Effector memory CD8-positive, alpha-beta T cell (primary cell): Measurements from ENCODE around the gene CFAP65.
A peak's percentile ranks its signal among the peaks of the same experiment; 100 is the strongest.

Experiments
- ATAC-seq: fragments of 150-1000 bp; cut with Tn5 transposase; replicated peaks from 2 replicates; pipeline ENCODE4 v1.10.0; 2021; ENCODE audit warnings: mild to moderate bottlenecking, moderate library complexity
- DNase-seq, 3 experiments: peaks; one replicate each; pipeline ENCODE4 v3.0.0; 2021
- H3K27ac Mint-ChIP-seq, 2 donors: one replicate each; pipeline ENCODE4 v1.8.0; 2022; ENCODE audit warnings: mild to moderate bottlenecking in 2 of 2, mixed read lengths in 2 of 2, moderate library complexity in 2 of 2
- H3K27me3 Mint-ChIP-seq, 2 donors: one replicate each; pipeline ENCODE4 v1.8.0; 2022; ENCODE audit warnings: mixed read lengths in 2 of 2
- H3K36me3 Mint-ChIP-seq: one replicate; pipeline ENCODE4 v1.8.0; 2022; ENCODE audit warnings: mild to moderate bottlenecking, moderate library complexity, mixed read lengths; ENCODE audit not compliant: insufficient read depth
- H3K4me1 Mint-ChIP-seq, 2 donors: one replicate each; pipeline ENCODE4 v1.8.0; 2022; ENCODE audit warnings: low read depth in 2 of 2, mixed read lengths in 2 of 2
- H3K4me3 Mint-ChIP-seq, 2 donors: one replicate each; pipeline ENCODE4 v1.8.0; 2022; ENCODE audit warnings: mild to moderate bottlenecking in 2 of 2, mixed read lengths in 2 of 2, moderate library complexity in 2 of 2
- H3K9me3 Mint-ChIP-seq, 2 donors: one replicate each; pipeline ENCODE4 v1.8.0; 2022; ENCODE audit warnings: mixed read lengths in 2 of 2

The CFAP65 gene

DNA sequence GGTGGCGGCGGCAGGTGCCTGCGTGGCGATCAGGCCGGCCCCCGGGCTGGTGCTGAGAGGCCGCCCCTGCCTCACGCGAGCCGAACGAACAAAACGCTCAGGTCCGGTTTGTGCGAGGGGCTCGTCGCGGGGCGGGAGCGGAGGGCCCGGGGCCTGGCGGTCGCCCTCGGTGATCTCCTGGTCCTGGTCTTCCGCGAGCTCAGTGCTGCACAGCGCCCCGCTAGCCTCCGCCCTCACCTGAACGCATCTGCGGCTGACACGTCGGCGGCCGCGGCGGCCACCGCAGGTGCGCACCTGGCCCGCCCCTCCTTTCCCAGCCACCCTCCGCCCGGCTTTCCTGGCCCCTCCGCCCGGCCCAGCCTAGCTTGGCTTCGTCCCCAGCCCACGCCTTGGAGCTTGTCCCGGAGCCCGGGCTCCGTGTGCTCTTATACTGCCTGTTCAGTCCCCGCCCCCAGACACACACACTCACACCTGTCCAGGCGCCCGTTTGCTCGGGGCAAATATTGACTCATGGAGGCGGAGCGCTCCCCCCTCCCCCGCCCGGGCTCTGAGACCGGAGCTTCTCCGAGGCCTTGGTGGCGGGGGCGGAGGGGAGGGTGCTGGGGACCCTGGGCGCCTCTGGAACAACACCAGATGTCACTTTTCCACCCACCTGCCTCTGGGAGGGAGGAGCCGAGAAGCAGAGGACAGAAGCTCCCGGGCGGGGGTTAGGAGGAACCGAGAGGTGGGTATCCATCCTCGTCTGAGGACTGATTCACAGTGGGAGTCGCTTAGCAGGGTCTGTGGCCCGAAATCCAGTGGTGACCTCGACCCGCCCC is 39.5 kb downstream of the CFAP65 start:
- Mint-ChIP-seq H3K36me3 (peaks cover 3% of the 10 kb centered on the region), H3K4me3 (peak overlapping the region; percentile 70 to 72), H3K27ac (no peak overlapping the region), H3K27me3 (peaks cover 79 to 95% of the 10 kb centered on the region in 2 donors), H3K9me3 (no peaks in the 10 kb centered on the region), H3K4me1 (peaks cover 4 to 12% of the 10 kb centered on the region in 2 donors)
- ATAC-seq (peak; percentile 26), DNase-seq (no peak)

- Mint-ChIP-seq H3K4me1 (peaks cover 4 to 12% of the 10 kb centered on the region in 2 donors), H3K36me3 (peaks cover 3% of the 10 kb centered on the region), H3K27ac (no peak overlapping the region), H3K27me3 (peaks cover 80 to 95% of the 10 kb centered on the region in 2 donors), H3K9me3 (no peaks in the 10 kb centered on the region), H3K4me3 (peak overlapping the region; percentile 15 to 20)
- DNase-seq = no peak
- ATAC-seq = no peak
Observed at GRCh38 chr2:219001100-219001576, 40.2 kb downstream of the CFAP65 start.

- no peak for ATAC-seq
- Mint-ChIP-seq H3K36me3 (peaks cover 3% of the 10 kb centered on the region), H3K27ac (no peak overlapping the region), H3K27me3 (peaks cover 81 to 95% of the 10 kb centered on the region in 2 donors), H3K4me1 (peaks cover 4 to 13% of the 10 kb centered on the region in 2 donors), H3K9me3 (no peaks in the 10 kb centered on the region), H3K4me3 (peak overlapping the region; percentile 15 to 20)
- no peak for DNase-seq
Observed at GRCh38 chr2:219000569-219000960, 40.8 kb downstream of the CFAP65 start.

DNA sequence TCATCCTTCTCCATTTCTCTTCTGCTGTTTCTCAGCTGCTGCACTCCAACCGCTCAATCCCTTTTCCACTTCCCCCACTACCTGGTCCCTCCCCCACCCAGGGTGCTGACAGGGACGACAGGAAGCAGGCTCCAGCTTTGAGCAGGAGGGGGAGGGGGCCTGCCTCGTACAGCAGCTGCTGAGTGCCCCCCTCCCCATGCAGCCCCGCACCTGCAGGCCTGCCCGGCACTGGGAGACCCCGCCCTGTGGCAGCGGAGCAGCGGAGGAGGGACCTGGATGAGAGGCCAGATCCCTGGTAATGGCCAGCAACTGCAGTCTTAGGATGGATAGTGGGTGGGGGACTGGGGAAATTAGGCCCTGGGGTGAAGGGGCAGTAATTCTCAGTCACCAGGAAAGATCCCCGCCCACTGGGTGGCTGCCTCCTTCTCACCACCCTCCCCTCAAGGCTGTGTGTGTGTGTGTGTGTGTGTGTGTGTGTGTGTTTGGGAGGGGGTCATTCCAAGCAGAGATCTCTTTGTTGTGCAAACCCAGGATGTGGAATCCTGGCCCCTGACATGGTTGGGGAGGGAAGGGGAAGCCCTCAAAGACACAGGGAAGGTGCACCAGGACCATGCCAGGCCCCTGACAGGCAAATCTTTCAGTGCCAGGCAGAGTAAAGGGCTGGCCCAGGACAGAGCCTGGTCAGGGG is 41.3 kb downstream of the CFAP65 start:
- H3K27ac Mint-ChIP-seq = no peak overlapping the region
- peaks cover 4 to 16% of the 10 kb centered on the region in 2 donors for H3K4me1 Mint-ChIP-seq
- H3K27me3 Mint-ChIP-seq = peaks cover 81 to 95% of the 10 kb centered on the region in 2 donors
- H3K36me3 Mint-ChIP-seq = peaks cover 3% of the 10 kb centered on the region
- DNase-seq (no peak), ATAC-seq (no peak)
- no peaks in the 10 kb centered on the region for H3K9me3 Mint-ChIP-seq
- H3K4me3 Mint-ChIP-seq = no peak overlapping the region

DNA sequence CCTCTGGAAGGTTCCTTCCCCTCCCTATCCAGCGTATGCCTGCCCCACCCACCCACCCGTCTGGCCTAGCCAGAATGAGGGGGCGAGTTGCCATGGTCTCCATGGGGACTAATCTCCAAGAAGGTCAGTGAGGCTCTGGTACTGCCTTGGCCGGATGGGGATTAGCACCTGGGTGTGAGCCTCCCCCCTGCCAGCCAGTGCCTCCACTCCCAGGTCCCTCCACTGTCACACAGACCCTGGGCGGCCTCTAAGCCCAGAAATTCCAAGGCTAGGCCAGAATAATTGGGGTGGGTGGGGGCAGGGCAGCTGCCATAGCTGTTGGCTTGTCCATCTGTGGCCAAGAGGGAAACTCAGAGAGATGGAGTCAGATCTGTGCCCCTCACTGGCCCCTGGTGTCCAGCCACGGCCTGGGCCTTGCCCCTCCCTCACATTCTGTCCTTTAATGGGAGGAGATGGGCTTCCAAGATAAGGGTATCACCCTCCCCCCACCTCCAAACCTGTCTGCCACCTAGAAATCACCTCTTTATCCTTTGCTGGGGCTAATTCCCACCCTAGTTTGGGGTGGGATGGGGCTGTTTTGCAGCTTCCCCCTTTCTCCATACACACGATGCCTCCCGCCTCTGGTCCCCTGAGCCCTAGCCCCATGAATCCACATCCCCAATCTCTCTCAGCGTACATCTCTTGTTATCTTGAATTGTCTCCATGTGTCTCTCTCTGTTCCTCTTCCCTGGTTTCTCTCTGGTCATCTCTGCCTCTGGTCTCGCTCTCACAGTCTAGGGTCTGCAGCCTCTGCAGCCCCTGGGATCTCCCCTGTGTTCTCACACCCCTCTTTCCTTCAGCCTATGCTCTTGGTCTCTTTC is 42.1 kb downstream of the CFAP65 start:
- H3K27ac Mint-ChIP-seq = no peak overlapping the region
- peaks cover 3% of the 10 kb centered on the region for H3K36me3 Mint-ChIP-seq
- H3K9me3 Mint-ChIP-seq = no peaks in the 10 kb centered on the region
- no peak overlapping the region for H3K4me3 Mint-ChIP-seq
- ATAC-seq = no peak
- no peak for DNase-seq
- H3K27me3 Mint-ChIP-seq = peaks cover 79 to 95% of the 10 kb centered on the region in 2 donors
- peaks cover 5 to 16% of the 10 kb centered on the region in 2 donors for H3K4me1 Mint-ChIP-seq

DNA sequence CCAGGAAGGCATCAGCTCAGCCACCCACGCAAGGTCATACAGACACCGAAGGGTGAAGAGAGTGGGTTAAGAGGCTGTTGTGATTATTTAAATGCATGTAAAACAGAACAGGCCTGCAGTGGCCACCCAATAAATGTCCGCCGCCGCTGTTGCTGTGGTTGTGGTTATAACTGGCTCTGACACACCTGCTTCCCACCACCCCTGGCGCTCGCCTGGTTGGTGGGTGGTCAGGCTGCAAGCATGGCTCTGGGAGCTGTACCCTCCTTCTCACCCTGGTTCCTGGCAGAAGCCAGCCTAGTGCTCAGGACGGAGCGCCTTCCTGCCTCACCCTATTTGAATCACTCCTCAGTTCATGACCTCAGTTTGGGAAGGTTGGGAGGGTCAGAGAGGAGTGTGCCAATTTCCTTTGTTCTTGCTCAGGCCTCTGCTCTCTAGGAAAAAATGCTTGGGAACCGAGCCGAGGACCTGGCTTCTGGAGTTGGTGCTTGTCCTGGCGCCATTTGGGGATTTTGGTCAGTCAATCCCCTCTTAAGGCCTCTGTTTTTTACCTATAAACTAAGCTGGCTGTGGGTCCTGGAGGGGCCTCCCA is 42.8 kb downstream of the CFAP65 start:
- ATAC-seq = no peak
- Mint-ChIP-seq H3K9me3 (no peaks in the 10 kb centered on the region), H3K4me1 (peaks cover 8 to 16% of the 10 kb centered on the region in 2 donors), H3K27ac (no peak overlapping the region), H3K4me3 (no peak overlapping the region), H3K36me3 (no peaks in the 10 kb centered on the region), H3K27me3 (peaks cover 76 to 95% of the 10 kb centered on the region in 2 donors)
- no peak for DNase-seq

GRCh38 chr2:218997731-218998130 is 43.6 kb downstream of the CFAP65 start:
- DNase-seq (no peak), ATAC-seq (no peak)
- Mint-ChIP-seq H3K9me3 (no peaks in the 10 kb centered on the region), H3K4me3 (no peak overlapping the region), H3K27ac (no peak overlapping the region), H3K27me3 (peaks cover 68 to 93% of the 10 kb centered on the region in 2 donors), H3K4me1 (peaks cover 7 to 12% of the 10 kb centered on the region in 2 donors), H3K36me3 (no peaks in the 10 kb centered on the region)

- H3K4me3 Mint-ChIP-seq = no peak overlapping the region
Observed at GRCh38 chr2:218996937-218997336, 44.4 kb downstream of the CFAP65 start.

DNA sequence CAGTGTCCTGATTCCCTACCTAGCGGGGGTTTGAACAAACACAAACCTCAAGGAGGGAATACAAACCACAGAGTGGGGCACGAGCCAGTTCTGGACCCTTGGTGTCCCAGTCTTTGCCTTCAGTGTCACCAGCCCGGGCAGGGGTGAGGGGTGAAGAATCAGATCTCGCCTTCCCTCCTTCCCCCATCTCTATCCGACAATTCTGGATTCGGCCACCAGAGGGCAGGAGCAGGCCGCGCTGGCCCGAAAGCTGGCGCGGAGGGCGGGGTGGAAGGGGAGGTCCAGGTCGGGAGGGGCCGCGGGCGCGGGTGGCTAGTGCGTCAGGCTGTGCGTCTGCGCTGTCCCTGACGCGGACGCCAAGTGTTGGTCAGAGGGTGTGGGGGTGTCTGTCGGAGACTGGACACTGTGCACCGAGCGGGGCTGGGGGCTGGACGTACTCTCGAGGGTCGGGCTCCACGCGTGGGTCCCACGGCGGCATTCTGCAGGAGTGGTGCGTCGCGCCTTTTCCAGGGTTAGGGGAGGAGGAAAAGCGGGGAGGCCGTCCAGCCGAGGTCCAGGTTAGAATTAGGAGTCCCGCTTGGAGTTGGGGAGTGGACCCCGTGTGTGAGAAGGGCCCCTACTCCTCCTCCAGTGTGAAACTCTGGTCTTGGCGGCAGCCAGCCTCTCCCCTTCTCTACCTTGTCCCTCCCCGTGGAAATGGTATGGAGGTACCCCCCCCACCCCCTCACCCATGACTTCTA is 45.2 kb downstream of the CFAP65 start:
- peaks cover 7 to 9% of the 10 kb centered on the region in 2 donors for H3K4me1 Mint-ChIP-seq
- ATAC-seq (peak; percentile 74), DNase-seq (peak; percentile 78 to 80 (median 80))
- H3K36me3 Mint-ChIP-seq = no peaks in the 10 kb centered on the region
- H3K9me3 Mint-ChIP-seq = no peaks in the 10 kb centered on the region
- no peak overlapping the region for H3K27ac Mint-ChIP-seq
- peaks cover 75 to 97% of the 10 kb centered on the region in 2 donors for H3K27me3 Mint-ChIP-seq
- H3K4me3 Mint-ChIP-seq = peak overlapping the region; percentile 19

More at GRCh38 chr2:218996937-218997336, 44.4 kb downstream of the CFAP65 start:
- DNase-seq = no peak
- ATAC-seq = no peak
- Mint-ChIP-seq H3K27me3 (peaks cover 68 to 93% of the 10 kb centered on the region in 2 donors), H3K4me1 (peaks cover 4 to 7% of the 10 kb centered on the region in 2 donors), H3K27ac (no peak overlapping the region), H3K36me3 (no peaks in the 10 kb centered on the region), H3K9me3 (no peaks in the 10 kb centered on the region)

DNA sequence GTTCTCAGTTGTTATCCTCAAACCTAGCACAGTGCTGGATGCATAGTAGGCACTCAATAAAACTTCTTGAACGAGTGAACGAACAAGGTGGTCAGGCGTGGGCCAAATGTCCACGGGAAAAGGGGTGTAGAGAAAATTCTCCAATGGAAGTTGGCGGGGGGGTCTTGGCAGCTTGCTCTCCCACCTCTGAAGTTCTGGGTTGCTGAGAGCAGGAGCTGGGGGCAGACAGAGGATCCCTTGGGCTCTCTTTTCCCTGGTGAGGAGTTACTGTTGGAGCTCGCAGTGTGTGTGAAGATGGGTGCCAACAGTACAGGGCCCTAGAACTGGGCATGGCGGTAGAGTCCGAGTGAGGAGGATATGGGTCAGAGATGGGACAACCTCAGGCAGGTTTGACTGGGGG is 45.8 kb downstream of the CFAP65 start:
- no peak for ATAC-seq
- DNase-seq = no peak
- Mint-ChIP-seq H3K27me3 (peaks cover 75 to 98% of the 10 kb centered on the region in 2 donors), H3K36me3 (no peaks in the 10 kb centered on the region), H3K27ac (no peak overlapping the region), H3K9me3 (no peaks in the 10 kb centered on the region), H3K4me3 (peak overlapping the region in 1 of 2 donors; percentile 19), H3K4me1 (peaks cover 9% of the 10 kb centered on the region in 2 donors)

GRCh38 chr2:218993345-218994315 is 47.7 kb downstream of the CFAP65 start, which contains the start of gene CRYBA2:
CRYBA2 (minus strand) TSS chr2:218993422; CDS start chr2:218993176, 246 bp downstream.
- DNase-seq (no peak), ATAC-seq (no peak)
- H3K27me3 Mint-ChIP-seq = peaks cover 78 to 98% of the 10 kb centered on the region in 2 donors
- no peaks in the 10 kb centered on the region for H3K36me3 Mint-ChIP-seq
- H3K9me3 Mint-ChIP-seq = no peaks in the 10 kb centered on the region
- peaks cover 9% of the 10 kb centered on the region in 2 donors for H3K4me1 Mint-ChIP-seq
- peak within 1 kb of the TSS in 1 of 2 donors; percentile 27 for H3K4me3 Mint-ChIP-seq
- H3K27ac Mint-ChIP-seq = no peak within 1 kb of the TSS
